Endodermal cell (in vitro differentiated cells): Measurements from ENCODE around the gene NFE2L1. TPM values are rescaled to one million over a fixed set of nuclear protein-coding genes. Genes with fewer than 3 reads are reported as not detected.
A peak's percentile ranks its signal among the peaks of the same experiment; 100 is the strongest.

Experiments used
- DNase-seq: peaks from one replicate; pipeline ENCODE4 v3.0.0-alpha.2; 2017
- H3K27ac ChIP-seq: 2 replicates; pipeline ENCODE4 v1.5.1; 2013; ENCODE audit warnings: mild to moderate bottlenecking, low read depth, low read length, moderate library complexity
- H3K27me3 ChIP-seq: 2 replicates; pipeline ENCODE4 v1.6.1; 2013; ENCODE audit warnings: mild to moderate bottlenecking, low read length, moderate library complexity; ENCODE audit not compliant: insufficient read depth, control insufficient read depth, poor library complexity, severe bottlenecking
- H3K36me3 ChIP-seq: 2 replicates; pipeline ENCODE4 v1.7.0; 2013; ENCODE audit warnings: mild to moderate bottlenecking, low read length, moderate library complexity; ENCODE audit not compliant: control insufficient read depth, insufficient read depth
- H3K4me1 ChIP-seq: one replicate; pipeline ENCODE4 v1.7.0; 2013; ENCODE audit warnings: low read length; ENCODE audit not compliant: control insufficient read depth, insufficient read depth
- H3K4me3 ChIP-seq: 2 replicates; pipeline ENCODE4 v1.5.1; 2013; ENCODE audit warnings: mild to moderate bottlenecking, low read length, moderate library complexity
- H3K9ac ChIP-seq: 2 replicates; pipeline ENCODE4 v1.6.1; 2013; ENCODE audit warnings: mild to moderate bottlenecking, low read length, moderate library complexity; ENCODE audit not compliant: poor library complexity, severe bottlenecking; ENCODE audit errors: extremely low read depth
- H3K9me3 ChIP-seq: 2 replicates; pipeline ENCODE4 v1.6.1; 2013; ENCODE audit warnings: mild to moderate bottlenecking, low read length, moderate library complexity; ENCODE audit not compliant: control insufficient read depth
- H3K27ac Mint-ChIP-seq: 2 replicates; pipeline ENCODE4 v1.8.0; 2020; ENCODE audit warnings: mixed read lengths
- H3K27me3 Mint-ChIP-seq: 2 replicates; pipeline ENCODE4 v1.8.0; 2021; ENCODE audit warnings: mild to moderate bottlenecking, mixed read lengths; ENCODE audit not compliant: insufficient read depth
- H3K36me3 Mint-ChIP-seq: 2 replicates; pipeline ENCODE4 v1.8.0; 2020; ENCODE audit warnings: low read depth, mixed read lengths
- H3K4me1 Mint-ChIP-seq: 2 replicates; pipeline ENCODE4 v1.8.0; 2020; ENCODE audit warnings: mixed read lengths
- H3K4me3 Mint-ChIP-seq: 2 replicates; pipeline ENCODE4 v1.8.0; 2020; ENCODE audit warnings: mild to moderate bottlenecking, moderate library complexity, mixed read lengths
- H3K9me3 Mint-ChIP-seq: 2 replicates; pipeline ENCODE4 v1.8.0; 2020; ENCODE audit warnings: mild to moderate bottlenecking, mixed read lengths
- CTCF ChIP-seq: fragments of 200-600 bp; sonication (generic); conservative IDR thresholded peaks from 2 replicates; pipeline ENCODE4 v1.5.0; 2021; ENCODE audit warnings: antibody characterized with exemption, mild to moderate bottlenecking
- WGBS, 2 experiments: methylation state at CpG; one replicate each; pipeline versions ENCODE4 v1.1.5 to v1.1.7; 2013; ENCODE audit warnings: missing lambda C conversion rate in 2 of 2, mixed read lengths in 1 of 2; ENCODE audit not compliant: insufficient coverage in 1 of 2, insufficient read length in 1 of 2; 5-methylcytosine and 5-hydroxymethylcytosine counted together
- microRNA-seq: library from miRNA; unstranded; fragments of <30 nt; microRNA quantifications from one replicate; pipeline ENCODE4 v1.2.0, GENCODE V29; 2020; ENCODE audit warnings: borderline microRNAs expressed
- total RNA-seq, 2 donors: library from RNA; stranded (reverse); fragmentation: NEBNext Ultra II Directional in 1 of 2; extraction: Animal tissue kit (Norgen Biotek cat#: 25700) in 1 of 2; gene quantifications; 2 replicates in 1 of 2; 3 replicates in 1 of 2; pipeline ENCODE4 v1.2.1, GENCODE V29; 2021

The NFE2L1 gene
- total RNA-seq, 2 donors from 2014 or later: 122 to 135 TPM

GRCh38 chr17:48106802-48107136, 58.6 kb downstream of the NFE2L1 start:
- Histone ChIP-seq H3K9me3 (no peaks in the 10 kb centered on the region), H3K4me1 (no peaks in the 10 kb centered on the region), H3K36me3 (no peaks in the 10 kb centered on the region), H3K4me3 (peak overlapping the region; percentile 98), H3K27me3 (no peaks in the 10 kb centered on the region), H3K9ac (peak overlapping the region; percentile 80), H3K27ac (no peak overlapping the region)
- peaks cover 18% of the 10 kb centered on the region for H3K27me3 Mint-ChIP-seq
- DNase-seq: no peak
- no peaks in the 10 kb centered on the region for H3K9me3 Mint-ChIP-seq
- H3K4me3 Mint-ChIP-seq: peak overlapping the region; percentile 90
- H3K4me1 Mint-ChIP-seq: peaks cover 20% of the 10 kb centered on the region
- WGBS, 2 experiments: 60 to 61% methylated on average over 13 of the region's 13 CpGs
- no peak overlapping the region for H3K27ac Mint-ChIP-seq
- no peak for TF ChIP-seq CTCF
- no peaks in the 10 kb centered on the region for H3K36me3 Mint-ChIP-seq

DNA sequence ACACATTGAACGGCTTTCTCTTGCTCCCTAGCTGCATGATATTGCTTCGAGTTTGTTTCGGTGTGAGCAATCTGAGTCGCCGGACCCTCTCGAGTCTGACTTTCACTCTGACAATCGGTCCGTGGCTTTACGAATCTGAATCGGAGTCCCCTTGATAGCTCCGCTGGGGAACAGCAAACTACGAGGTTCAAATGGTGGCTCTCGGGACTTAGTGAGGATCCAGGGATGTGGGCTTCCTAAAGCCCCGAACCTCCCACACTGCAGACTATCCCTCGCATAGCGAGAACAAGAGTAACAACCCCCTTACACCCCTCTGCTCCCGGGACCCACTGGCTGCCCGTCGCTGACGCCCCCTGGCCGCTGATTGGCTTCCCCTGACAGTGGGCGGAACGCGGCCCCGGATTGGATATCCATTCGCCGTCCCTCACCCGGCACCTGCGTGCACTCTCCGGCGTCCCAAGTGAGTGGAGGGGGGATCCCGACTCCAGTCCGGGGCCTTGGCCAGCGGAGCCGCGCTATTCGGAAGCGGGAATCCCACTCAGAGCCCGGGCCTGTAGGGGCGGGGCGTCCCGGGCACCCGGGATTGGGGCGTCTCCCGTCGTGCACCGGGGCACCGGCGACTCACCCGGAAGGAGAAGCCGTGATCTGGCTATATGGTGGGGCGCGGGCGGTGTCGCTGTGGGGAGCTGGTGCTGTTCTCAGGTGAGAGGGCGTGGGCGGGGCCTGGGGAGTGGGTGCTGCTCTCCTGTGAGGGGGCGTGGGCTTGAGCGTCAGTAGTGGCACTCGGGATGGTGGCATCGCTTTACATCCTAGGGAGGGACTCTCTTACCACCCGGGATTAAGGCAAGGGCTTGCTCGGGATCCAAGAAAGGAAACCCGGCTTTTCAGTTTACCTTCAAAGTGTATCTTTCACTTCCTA, 59.2 kb downstream of the NFE2L1 start, which contains the start of gene SNX11:
SNX11 (plus strand) TSS at position 630 of the 919 bp plus-strand sequence. CDS start 4,278 bp downstream, outside the sequence.
- no peaks in the 10 kb centered on the region for H3K9me3 Mint-ChIP-seq

DNA sequence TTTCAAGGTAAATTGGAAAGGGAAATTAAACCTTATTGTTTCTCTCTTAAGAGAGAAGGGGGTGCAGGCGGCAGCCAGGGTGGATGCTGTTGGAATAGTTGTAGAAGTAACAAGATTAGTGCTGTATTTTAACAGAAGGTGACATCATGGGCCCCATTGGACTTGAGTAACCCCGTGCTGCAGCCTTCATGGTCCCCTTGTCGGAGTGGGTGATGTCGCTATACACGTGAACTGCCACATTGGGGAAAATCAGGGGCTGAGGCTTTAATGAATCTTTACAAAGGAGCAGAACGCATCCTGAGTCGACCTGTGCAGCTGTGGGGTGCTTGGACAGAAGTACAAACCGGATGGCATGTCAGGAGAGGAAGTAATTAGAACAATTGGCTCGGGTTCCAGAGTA, 62.6 kb downstream of the NFE2L1 start:
- TF ChIP-seq CTCF: no peak
- Histone ChIP-seq H3K27ac (no peak overlapping the region), H3K27me3 (no peaks in the 10 kb centered on the region), H3K9ac (no peak overlapping the region), H3K9me3 (no peaks in the 10 kb centered on the region), H3K4me1 (no peaks in the 10 kb centered on the region), H3K4me3 (no peak overlapping the region), H3K36me3 (peaks cover 9% of the 10 kb centered on the region)
- no peaks in the 10 kb centered on the region for H3K9me3 Mint-ChIP-seq
- H3K27me3 Mint-ChIP-seq: peaks cover 3% of the 10 kb centered on the region
- peaks cover 20% of the 10 kb centered on the region for H3K4me1 Mint-ChIP-seq
- no peak for DNase-seq
- 93 to 98% methylated on average over 9 of the region's 9 CpGs for WGBS, 2 experiments
- H3K36me3 Mint-ChIP-seq: peaks cover 16% of the 10 kb centered on the region
- no peak overlapping the region for H3K27ac Mint-ChIP-seq
- no peak overlapping the region for H3K4me3 Mint-ChIP-seq

More for the DNA sequence above, 59.2 kb downstream of the NFE2L1 start, which contains the start of gene SNX11:
- no peaks in the 10 kb centered on the region for H3K27me3 ChIP-seq
- peak; percentile 99 for DNase-seq
- peaks cover 16% of the 10 kb centered on the region for H3K27me3 Mint-ChIP-seq
- peak within 1 kb of the TSS; percentile 90 for H3K4me3 Mint-ChIP-seq
- peaks cover 20% of the 10 kb centered on the region for H3K4me1 Mint-ChIP-seq
- peaks cover 3% of the 10 kb centered on the region for H3K36me3 Mint-ChIP-seq
- peak within 1 kb of the TSS; percentile 80 for H3K9ac ChIP-seq
- no peak for TF ChIP-seq CTCF
- H3K27ac Mint-ChIP-seq: peak within 1 kb of the TSS; percentile 96
- no peaks in the 10 kb centered on the region for H3K9me3 ChIP-seq
- H3K4me1 ChIP-seq: no peaks in the 10 kb centered on the region
- no peaks in the 10 kb centered on the region for H3K36me3 ChIP-seq
- H3K4me3 ChIP-seq: peak within 1 kb of the TSS; percentile 98
- WGBS, 2 experiments: 0 to 2% methylated on average over 34 to 64 of the region's 64 CpGs
- peak within 1 kb of the TSS; percentile 72 for H3K27ac ChIP-seq

Small RNA genes lying within 50 kb of the gene (microRNA-seq; reads per million reads assigned to microRNA genes)
- gene MIR152: 5.6 reads per million, percentile 34 among the genes with 10 or more reads in this experiment

Other genes with a start within 250 kb of the NFE2L1 start
- gene OSBPL7, start 226.6 kb upstream of the NFE2L1 start, total RNA-seq: 10 to 100 TPM; 11.4 to 15.5 TPM
- gene MRPL10, start 216.8 kb upstream of the NFE2L1 start, total RNA-seq: 10 to 100 TPM; 56.3 to 65.3 TPM
- under 1 TPM; 0.73 to 0.82 TPM for gene LRRC46, start 216.7 kb upstream of the NFE2L1 start, total RNA-seq
- 10 to 100 TPM; 54.5 to 71.9 TPM for gene SCRN2, start 207.1 kb upstream of the NFE2L1 start, total RNA-seq
- gene SP6, start 197.2 kb upstream of the NFE2L1 start, total RNA-seq: 1 to 10 TPM; 3.1 to 3.7 TPM
- 10 to 100 TPM; 12.8 to 13.4 TPM for gene SP2, start 152.1 kb upstream of the NFE2L1 start, total RNA-seq
- gene PNPO, start 106.8 kb upstream of the NFE2L1 start, total RNA-seq: 10 to 100 TPM in 1 of 2 donors, 1 to 10 TPM in 1; 8.5 to 10.4 TPM
- under 1 TPM; 0.57 to 0.60 TPM for gene PRR15L, start 90.5 kb upstream of the NFE2L1 start, total RNA-seq
- 100 to 1,000 TPM; 171 to 198 TPM for gene CDK5RAP3, start 77.2 kb upstream of the NFE2L1 start, total RNA-seq
- not detected for gene COPZ2, start 10.6 kb upstream of the NFE2L1 start, total RNA-seq
- gene CBX1, start 53.1 kb downstream of the NFE2L1 start, total RNA-seq: 100 to 1,000 TPM; 173 to 230 TPM
- 10 to 100 TPM; 19.7 to 20.5 TPM for gene SNX11, start 59.4 kb downstream of the NFE2L1 start, total RNA-seq